Astrocyte (in vitro differentiated cells and primary cell): Measurements from ENCODE around the gene MCAT. TPM values are rescaled to one million over a fixed set of nuclear protein-coding genes. Genes with fewer than 3 reads are reported as not detected.
"Not testable (repeated sequence)": the region's sequence is repeated elsewhere in the genome, so short reads cannot be mapped to it uniquely, and the experiment has no call there.

Experiments
- DNase-seq: peaks from one replicate; pipeline ENCODE4 v3.0.0-alpha.2; 2010; ENCODE audit warnings: low read depth
- FAIRE-seq: peaks from 2 replicates; lab custom pipeline; 2011; peaks lifted over from hg19 to GRCh38; lab: Jason Lieb, UNC
- H2AFZ ChIP-seq: 2 replicates; pipeline ENCODE4 v1.6.0; 2012; ENCODE audit warnings: low read depth, low read length, inconsistent platforms
- H3K27ac ChIP-seq: 2 replicates; pipeline ENCODE4 v1.5.1; 2011; ENCODE audit warnings: low read depth, low read length, inconsistent platforms
- H3K27me3 ChIP-seq: 2 replicates; pipeline ENCODE4 v1.6.0; 2011; ENCODE audit warnings: low read length, inconsistent platforms; ENCODE audit not compliant: insufficient read depth
- H3K36me3 ChIP-seq: 2 replicates; pipeline ENCODE4 v1.5.1; 2011; ENCODE audit warnings: low read length, inconsistent platforms; ENCODE audit not compliant: insufficient read depth
- H3K4me1 ChIP-seq: 2 replicates; pipeline ENCODE4 v1.5.1; 2011; ENCODE audit warnings: low read length, inconsistent platforms; ENCODE audit not compliant: insufficient read depth
- H3K4me2 ChIP-seq: 2 replicates; pipeline ENCODE4 v1.6.0; 2012; ENCODE audit warnings: low read length, inconsistent platforms
- H3K4me3 ChIP-seq: 2 replicates; pipeline ENCODE4 v1.5.1; 2011; ENCODE audit warnings: low read depth, mild to moderate bottlenecking, low read length, inconsistent platforms; ENCODE audit not compliant: insufficient read depth
- H3K79me2 ChIP-seq: 2 replicates; pipeline ENCODE4 v1.6.0; 2012; ENCODE audit warnings: mild to moderate bottlenecking, low read length, inconsistent platforms; ENCODE audit not compliant: insufficient read depth
- H3K9ac ChIP-seq: 2 replicates; pipeline ENCODE4 v1.6.0; 2012; ENCODE audit warnings: mild to moderate bottlenecking, low read length, inconsistent platforms
- H3K9me3 ChIP-seq: 2 replicates; pipeline ENCODE4 v1.5.1; 2012; ENCODE audit warnings: low read depth, mild to moderate bottlenecking, low read length, inconsistent platforms; ENCODE audit not compliant: insufficient read depth
- H4K20me1 ChIP-seq: 2 replicates; pipeline ENCODE4 v1.6.0; 2012; ENCODE audit warnings: low read length, inconsistent platforms; ENCODE audit not compliant: insufficient read depth
- H3K27ac Mint-ChIP-seq: one replicate; pipeline ENCODE4 v1.8.0; 2021; ENCODE audit warnings: mild to moderate bottlenecking, mixed read lengths; ENCODE audit not compliant: unreplicated experiment
- H3K27me3 Mint-ChIP-seq: one replicate; pipeline ENCODE4 v1.8.0; 2021; ENCODE audit warnings: low read depth, mixed read lengths; ENCODE audit not compliant: unreplicated experiment
- H3K36me3 Mint-ChIP-seq: one replicate; pipeline ENCODE4 v1.8.0; 2021; ENCODE audit warnings: low read depth, mixed read lengths; ENCODE audit not compliant: unreplicated experiment
- H3K4me1 Mint-ChIP-seq: one replicate; pipeline ENCODE4 v1.8.0; 2021; ENCODE audit warnings: low read depth, mixed read lengths; ENCODE audit not compliant: unreplicated experiment
- H3K4me3 Mint-ChIP-seq: one replicate; pipeline ENCODE4 v1.8.0; 2021; ENCODE audit warnings: mild to moderate bottlenecking, moderate library complexity, mixed read lengths; ENCODE audit not compliant: unreplicated experiment
- H3K9me3 Mint-ChIP-seq: one replicate; pipeline ENCODE4 v1.8.0; 2021; ENCODE audit warnings: mild to moderate bottlenecking, mixed read lengths; ENCODE audit not compliant: unreplicated experiment
- EZH2 ChIP-seq: IDR thresholded peaks from 2 replicates; pipeline ENCODE4 v1.6.1; 2012; ENCODE audit warnings: mild to moderate bottlenecking, low read length, inconsistent platforms; ENCODE audit not compliant: insufficient read depth
- total RNA-seq: library from RNA; stranded (reverse); gene quantifications from 2 replicates; pipeline ENCODE4 v1.2.1, GENCODE V29; 2021
- TF ChIP-seq, protein P1 (sequence below): IDR thresholded peaks from 2 replicates; pipeline ENCODE4 v1.5.1; 2011; ENCODE audit warnings: low read depth, mild to moderate bottlenecking, inconsistent platforms, low read length, moderate library complexity; ENCODE audit not compliant: insufficient read depth

The MCAT gene
- total RNA-seq, 1 donor from 2014 or later: 15.1 TPM

DNA sequence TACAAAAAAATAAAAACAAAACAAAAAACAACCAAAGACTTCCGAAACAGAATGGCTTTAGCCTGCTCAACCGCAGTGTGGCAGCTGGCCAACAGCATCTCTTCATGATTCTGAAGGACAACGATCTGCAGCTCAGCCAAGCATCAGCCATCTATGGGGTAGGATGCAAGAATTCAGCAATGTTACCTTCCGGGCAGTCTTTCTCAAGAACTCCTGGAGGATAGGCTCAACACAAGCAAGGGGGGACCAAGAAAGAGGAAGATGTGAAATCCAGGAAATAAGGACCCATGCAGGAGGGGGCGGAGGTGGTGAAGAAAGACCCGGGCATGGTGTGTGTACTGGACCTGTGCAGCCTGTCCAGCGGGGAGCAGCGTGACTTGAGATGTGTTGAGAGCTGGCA is 4.6 kb upstream of the MCAT start:
- no peaks in the 10 kb centered on the region for H3K4me1 Mint-ChIP-seq
- Histone ChIP-seq H3K27me3 (no peaks in the 10 kb centered on the region), H2AFZ (no peak overlapping the region), H3K27ac (no peak overlapping the region), H3K9ac (no peak overlapping the region), H3K4me3 (no peak overlapping the region), H3K9me3 (no peaks in the 10 kb centered on the region), H3K4me2 (no peak overlapping the region), H3K36me3 (no peaks in the 10 kb centered on the region), H3K4me1 (peaks cover 12% of the 10 kb centered on the region), H4K20me1 (no peaks in the 10 kb centered on the region), H3K79me2 (peaks cover 21% of the 10 kb centered on the region)
- no peaks in the 10 kb centered on the region for H3K9me3 Mint-ChIP-seq
- no peak for FAIRE-seq
- no peak for DNase-seq
- H3K27me3 Mint-ChIP-seq: peaks cover 4% of the 10 kb centered on the region
- TF ChIP-seq EZH2: no peak
- TF ChIP-seq, protein P1, sequence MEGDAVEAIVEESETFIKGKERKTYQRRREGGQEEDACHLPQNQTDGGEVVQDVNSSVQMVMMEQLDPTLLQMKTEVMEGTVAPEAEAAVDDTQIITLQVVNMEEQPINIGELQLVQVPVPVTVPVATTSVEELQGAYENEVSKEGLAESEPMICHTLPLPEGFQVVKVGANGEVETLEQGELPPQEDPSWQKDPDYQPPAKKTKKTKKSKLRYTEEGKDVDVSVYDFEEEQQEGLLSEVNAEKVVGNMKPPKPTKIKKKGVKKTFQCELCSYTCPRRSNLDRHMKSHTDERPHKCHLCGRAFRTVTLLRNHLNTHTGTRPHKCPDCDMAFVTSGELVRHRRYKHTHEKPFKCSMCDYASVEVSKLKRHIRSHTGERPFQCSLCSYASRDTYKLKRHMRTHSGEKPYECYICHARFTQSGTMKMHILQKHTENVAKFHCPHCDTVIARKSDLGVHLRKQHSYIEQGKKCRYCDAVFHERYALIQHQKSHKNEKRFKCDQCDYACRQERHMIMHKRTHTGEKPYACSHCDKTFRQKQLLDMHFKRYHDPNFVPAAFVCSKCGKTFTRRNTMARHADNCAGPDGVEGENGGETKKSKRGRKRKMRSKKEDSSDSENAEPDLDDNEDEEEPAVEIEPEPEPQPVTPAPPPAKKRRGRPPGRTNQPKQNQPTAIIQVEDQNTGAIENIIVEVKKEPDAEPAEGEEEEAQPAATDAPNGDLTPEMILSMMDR: no peak
- H3K4me3 Mint-ChIP-seq: no peak overlapping the region
- H3K36me3 Mint-ChIP-seq: no peaks in the 10 kb centered on the region
- H3K27ac Mint-ChIP-seq: no peak overlapping the region

DNA sequence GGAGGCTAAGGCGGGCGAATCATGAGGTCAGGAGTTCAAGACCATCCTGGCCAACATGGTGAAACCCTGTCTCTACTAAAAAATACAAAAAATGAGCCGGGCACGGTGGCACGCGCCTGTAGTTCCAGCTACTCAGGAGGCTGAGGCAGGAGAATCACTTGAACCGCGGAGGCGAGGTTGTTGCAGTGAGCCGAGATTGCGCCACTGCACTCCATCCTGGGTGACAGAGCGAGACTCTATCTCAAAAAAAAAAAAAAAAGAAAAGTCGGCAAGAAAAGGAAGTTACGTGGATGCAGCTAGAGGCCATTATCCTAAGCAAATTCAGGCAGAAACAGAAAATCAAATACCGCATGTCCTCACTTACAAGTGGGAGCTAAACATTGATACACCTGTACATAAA is 3.1 kb upstream of the MCAT start:
- not testable (repeated sequence) for H3K4me3 ChIP-seq, H3K4me2 ChIP-seq, H3K27me3 ChIP-seq, H3K4me1 ChIP-seq, H2AFZ ChIP-seq, H3K4me3 Mint-ChIP-seq, H3K9me3 Mint-ChIP-seq, H3K27me3 Mint-ChIP-seq, H3K36me3 Mint-ChIP-seq, H3K4me1 Mint-ChIP-seq, H3K9me3 ChIP-seq, H3K27ac Mint-ChIP-seq, DNase-seq, H4K20me1 ChIP-seq, H3K36me3 ChIP-seq, H3K27ac ChIP-seq, FAIRE-seq, H3K9ac ChIP-seq
- H3K79me2 ChIP-seq: peaks cover 17% of the 10 kb centered on the region

DNA sequence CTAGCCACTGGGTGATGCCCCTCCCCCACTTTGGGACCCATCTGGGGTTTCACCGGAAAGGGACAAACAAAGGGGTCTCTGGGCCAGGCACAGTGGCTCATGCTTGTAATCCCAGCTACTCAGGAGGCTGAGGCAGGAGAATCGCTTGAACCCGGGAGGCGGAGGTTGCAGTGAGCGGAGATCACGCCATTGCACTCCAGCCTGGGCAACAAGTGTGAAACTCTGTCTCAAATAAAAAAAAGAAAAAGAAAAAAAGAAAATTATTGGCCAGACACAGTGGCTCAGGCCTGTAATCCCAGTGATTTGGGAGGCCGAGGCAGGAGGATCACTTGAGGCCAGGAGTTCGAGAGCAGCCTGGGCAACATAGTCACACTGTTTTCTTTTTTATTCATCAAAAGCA is 2.2 kb upstream of the MCAT start:
- H3K4me1 Mint-ChIP-seq, FAIRE-seq: not testable (repeated sequence)

DNA sequence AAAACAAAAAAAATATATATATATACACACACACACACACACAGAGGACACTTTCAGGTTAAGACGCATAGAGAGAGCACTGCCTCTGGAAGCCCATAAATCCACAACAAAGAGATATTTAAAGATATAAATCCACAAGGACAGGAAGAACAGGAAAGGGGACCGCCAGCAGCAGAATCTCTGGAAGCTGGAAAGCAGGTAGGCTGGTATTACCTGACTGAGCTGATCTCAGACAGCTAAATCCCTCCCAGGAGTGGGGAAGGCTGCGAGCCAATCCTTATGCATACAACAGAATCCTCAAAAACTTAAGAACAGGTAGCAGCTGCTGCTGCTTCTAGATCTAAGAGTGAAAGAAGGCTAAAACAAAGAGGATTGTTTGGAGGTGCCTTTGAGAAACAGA is 1.8 kb upstream of the MCAT start:
- Histone ChIP-seq H4K20me1 (peaks cover 9% of the 10 kb centered on the region), H3K4me1 (peaks cover 7% of the 10 kb centered on the region), H3K79me2 (peaks cover 22% of the 10 kb centered on the region), H3K9me3 (no peaks in the 10 kb centered on the region), H3K27ac (no peak overlapping the region), H3K4me2 (no peak overlapping the region), H3K4me3 (no peak overlapping the region), H3K9ac (no peak overlapping the region), H3K27me3 (no peaks in the 10 kb centered on the region), H3K36me3 (peaks cover 4% of the 10 kb centered on the region), H2AFZ (no peak overlapping the region)
- H3K9me3 Mint-ChIP-seq: no peaks in the 10 kb centered on the region
- H3K27ac Mint-ChIP-seq: no peak overlapping the region
- peaks cover 5% of the 10 kb centered on the region for H3K36me3 Mint-ChIP-seq
- no peak overlapping the region for H3K4me3 Mint-ChIP-seq
- DNase-seq (no peak), FAIRE-seq (no peak)
- no peaks in the 10 kb centered on the region for H3K4me1 Mint-ChIP-seq
- TF ChIP-seq, protein P1: no peak
- TF ChIP-seq EZH2: no peak
- peaks cover 2% of the 10 kb centered on the region for H3K27me3 Mint-ChIP-seq

More for the DNA sequence above, 2.2 kb upstream of the MCAT start:
- not testable (repeated sequence) for H3K4me3 ChIP-seq, H3K27ac ChIP-seq, H3K4me2 ChIP-seq, H3K27ac Mint-ChIP-seq, H3K9me3 ChIP-seq, H3K4me1 ChIP-seq, H4K20me1 ChIP-seq, H3K9me3 Mint-ChIP-seq, H3K36me3 Mint-ChIP-seq, H2AFZ ChIP-seq, DNase-seq, H3K36me3 ChIP-seq, H3K9ac ChIP-seq, H3K27me3 Mint-ChIP-seq, H3K4me3 Mint-ChIP-seq, H3K27me3 ChIP-seq
- peaks cover 22% of the 10 kb centered on the region for H3K79me2 ChIP-seq
